Liver (tissue), 9 donors: Measurements from ENCODE around the gene PGLYRP3. TPM values are rescaled to one million over a fixed set of nuclear protein-coding genes. Genes with fewer than 3 reads are reported as not detected.

Experiments
- DNase-seq: peaks from one replicate; pipeline ENCODE4 v3.0.0-alpha.2; 2017; ENCODE audit warnings: low spot score
- H3K27ac ChIP-seq, 2 donors: one replicate each; pipeline ENCODE4 v1.7.0; 2013; ENCODE audit warnings: inconsistent platforms in 2 of 2, low read length in 2 of 2, control low read depth in 1 of 2, low read depth in 1 of 2, mild to moderate bottlenecking in 1 of 2
- H3K27me3 ChIP-seq, 4 donors: one replicate each; pipeline versions ENCODE4 v1.6.1 to v1.7.0; 2013; ENCODE audit warnings: low read length in 3 of 4, inconsistent platforms in 1 of 4, mild to moderate bottlenecking in 1 of 4, moderate library complexity in 1 of 4; ENCODE audit not compliant: control insufficient read depth in 4 of 4, insufficient read depth in 4 of 4
- H3K36me3 ChIP-seq, 4 donors: one replicate each; pipeline versions ENCODE4 v1.6.1 to v1.7.0; 2013; ENCODE audit warnings: low read length in 3 of 4, mild to moderate bottlenecking in 3 of 4, low read depth in 1 of 4, moderate library complexity in 1 of 4; ENCODE audit not compliant: control insufficient read depth in 4 of 4, insufficient read depth in 3 of 4
- H3K4me1 ChIP-seq, 4 donors: one replicate each; pipeline versions ENCODE4 v1.6.1 to v1.7.0; 2013; ENCODE audit warnings: low read length in 3 of 4, mild to moderate bottlenecking in 3 of 4, moderate library complexity in 1 of 4; ENCODE audit not compliant: control insufficient read depth in 4 of 4, insufficient read depth in 4 of 4
- H3K4me3 ChIP-seq, 3 donors: one replicate each; pipeline versions ENCODE4 v1.6.1 to v1.7.0; 2013; ENCODE audit warnings: low read length in 3 of 3, control low read depth in 1 of 3, low read depth in 1 of 3, mild to moderate bottlenecking in 1 of 3
- H3K9ac ChIP-seq, 2 donors: one replicate each; pipeline ENCODE4 v1.7.0; 2013; ENCODE audit warnings: low read length in 2 of 2, mild to moderate bottlenecking in 2 of 2, moderate library complexity in 2 of 2, control low read depth in 1 of 2, low read depth in 1 of 2
- H3K9me3 ChIP-seq, 4 donors: one replicate each; pipeline versions ENCODE4 v1.6.1 to v1.7.0; 2013; ENCODE audit warnings: low read length in 3 of 4; ENCODE audit not compliant: control insufficient read depth in 4 of 4
- ATF3 ChIP-seq: IDR thresholded peaks from 2 replicates; pipeline ENCODE4 v1.6.1; 2016; ENCODE audit warnings: antibody characterized with exemption
- CTCF ChIP-seq: fragments of 150-350 bp; IDR thresholded peaks from 2 replicates; pipeline ENCODE4 v1.5.1; 2017; ENCODE audit warnings: improper control_type of control experiment, low read depth, low read length; ENCODE audit not compliant: missing input control
- EGR1 ChIP-seq, 2 donors: IDR thresholded peaks; 2 replicates each; pipeline ENCODE4 v1.6.1; 2016 to 2018; ENCODE audit warnings: antibody characterized with exemption in 2 of 2, low read depth in 2 of 2
- FOXA1 ChIP-seq: IDR thresholded peaks from 2 replicates; pipeline ENCODE4 v1.6.1; 2016; ENCODE audit warnings: antibody characterized with exemption
- HNF4A ChIP-seq, 2 donors: conservative IDR thresholded peaks; 2 replicates each; pipeline ENCODE4 v1.6.1; 2016; ENCODE audit warnings: antibody characterized with exemption in 2 of 2, mild to moderate bottlenecking in 2 of 2
- HNF4G ChIP-seq: IDR thresholded peaks from 2 replicates; pipeline ENCODE4 v1.6.1; 2016; ENCODE audit warnings: antibody characterized with exemption
- MAX ChIP-seq: IDR thresholded peaks from 2 replicates; pipeline ENCODE4 v1.6.1; 2016; ENCODE audit warnings: antibody characterized with exemption
- RXRA ChIP-seq, 2 donors: IDR thresholded peaks; 2 replicates each; pipeline ENCODE4 v1.6.1; 2017 to 2018; ENCODE audit warnings: antibody characterized with exemption in 2 of 2, mild to moderate bottlenecking in 1 of 2
- TAF1 ChIP-seq: conservative IDR thresholded peaks from 2 replicates; pipeline ENCODE4 v1.6.1; 2016; ENCODE audit warnings: antibody characterized with exemption, mild to moderate bottlenecking
- YY1 ChIP-seq: IDR thresholded peaks from 2 replicates; pipeline ENCODE4 v1.6.1; 2016; ENCODE audit warnings: antibody characterized with exemption, mild to moderate bottlenecking
- ZBTB33 ChIP-seq: IDR thresholded peaks from 2 replicates; pipeline ENCODE4 v1.6.1; 2016; ENCODE audit warnings: antibody characterized with exemption
- WGBS: extraction: QIAGEN DNeasy Blood & Tissue Kit; methylation state at CpG from one replicate; pipeline ENCODE4 v1.1.7; 2013; 5-methylcytosine and 5-hydroxymethylcytosine counted together
- polyA plus RNA-seq, 2 donors: library from polyadenylated mRNA; stranded (reverse) in 1 of 2; unstranded in 1 of 2; fragments of 200-250 nt in 1 of 2; fragments of >200 nt in 1 of 2; fragmentation: Nextera tagmentation in 1 of 2; extraction: Ambion mirVana in 1 of 2; gene quantifications; one replicate each; pipeline versions ENCODE4 v1.2.1 to v1.2.3, GENCODE V29; 2013 to 2015
- total RNA-seq, 2 donors: library from RNA; depleted of rRNA; stranded (reverse); fragments of >200 nt; gene quantifications; one replicate each; pipeline ENCODE4 v1.2.3, GENCODE V29; 2014
- donor health status: healthy.
- donor health status: healthy.
- donor health status: healthy.
- donor health status: healthy.
- donor health status: healthy.

The PGLYRP3 gene
- total and polyA plus RNA-seq, 4 donors: not detected

GRCh38 chr1:153344718-153345025 is 31.9 kb upstream of the PGLYRP3 start:
- Histone ChIP-seq H3K27me3 (peaks cover 0 to 5% (median 2%) of the 10 kb centered on the region in 4 donors), H3K9ac (no peak overlapping the region), H3K4me1 (no peaks in the 10 kb centered on the region), H3K27ac (no peak overlapping the region), H3K4me3 (no peak overlapping the region), H3K9me3 (no peaks in the 10 kb centered on the region), H3K36me3 (no peaks in the 10 kb centered on the region)
- WGBS: 46% methylated on average over 3 of the region's 3 CpGs
- peak; percentile 19 for DNase-seq
- TF ChIP-seq HNF4G (no peak), HNF4A (conservative IDR thresholded peaks at IDR 0.05) (no peak), RXRA (IDR thresholded peaks at IDR 0.05) (no peak), TAF1 (no peak), EGR1 (IDR thresholded peaks at IDR 0.05; ENCODE audit: low read depth in 2 of 2) (no peak), ATF3 (no peak), YY1 (no peak), FOXA1 (no peak)

- WGBS: 52% methylated on average over 9 of the region's 9 CpGs
These were observed 31.3 kb upstream of the PGLYRP3 start for GRCh38 chr1:153343811-153344717.

More at GRCh38 chr1:153343811-153344717, 31.3 kb upstream of the PGLYRP3 start:
- TF ChIP-seq CTCF (no peak), MAX (no peak), ZBTB33 (no peak), FOXA1 (no peak), HNF4A (conservative IDR thresholded peaks at IDR 0.05) (no peak)
- DNase-seq: peak; percentile 33
- H3K36me3 ChIP-seq: no peaks in the 10 kb centered on the region
- H3K27me3 ChIP-seq: peaks cover 0 to under 1% (median 0%) of the 10 kb centered on the region in 4 donors
- no peak overlapping the region for H3K4me3 ChIP-seq
- no peaks in the 10 kb centered on the region for H3K9me3 ChIP-seq
- H3K4me1 ChIP-seq: no peaks in the 10 kb centered on the region
- no peak overlapping the region for H3K27ac ChIP-seq
- no peak overlapping the region for H3K9ac ChIP-seq
